Sigmoid colon (tissue), 7 donors: ENCODE measurements around the gene THAP8. TPM values are rescaled to one million over a fixed set of nuclear protein-coding genes. Genes with fewer than 3 reads are reported as not detected.

Source experiments
- DNase-seq: peaks from one replicate; pipeline ENCODE4 v3.0.0-alpha.2; 2019
- H3K27ac ChIP-seq, 4 donors: fragments of 200-600 bp; sonication (generic); one replicate each; pipeline ENCODE4 v1.5.1; 2016 to 2019; ENCODE audit warnings: mild to moderate bottlenecking in 1 of 4
- H3K27me3 ChIP-seq, 3 donors: fragments of 200-600 bp; sonication (generic); one replicate each; pipeline ENCODE4 v1.5.1; 2019; ENCODE audit warnings: mild to moderate bottlenecking in 1 of 3
- H3K36me3 ChIP-seq, 4 donors: fragments of 200-600 bp; sonication (generic); one replicate each; pipeline ENCODE4 v1.5.1; 2016 to 2019
- H3K4me1 ChIP-seq, 4 donors: fragments of 200-600 bp; sonication (generic); one replicate each; pipeline ENCODE4 v1.5.1; 2017 to 2019
- H3K4me3 ChIP-seq, 4 donors: fragments of 200-600 bp; sonication (generic); one replicate each; pipeline ENCODE4 v1.5.1; 2017 to 2019; ENCODE audit warnings: mild to moderate bottlenecking in 2 of 4, moderate library complexity in 1 of 4
- H3K9me3 ChIP-seq, 4 donors: fragments of 200-600 bp in 3 of 4; sonication (generic) in 3 of 4; one replicate each; pipeline versions ENCODE4 v1.5.1 to v1.6.1; 2013 to 2019
- EP300 ChIP-seq, 4 donors: sonication (generic); formaldehyde crosslinking; IDR thresholded peaks; one replicate each; pipeline ENCODE4 v1.6.1; 2017; ENCODE audit warnings: antibody characterized with exemption in 4 of 4
- POLR2A ChIP-seq, 2 donors: fragments of 450-650 bp; IDR thresholded peaks; one replicate each; pipeline ENCODE4 v1.6.1; 2016; ENCODE audit warnings: antibody characterized with exemption in 2 of 2, mild to moderate bottlenecking in 2 of 2, moderate library complexity in 2 of 2
- POLR2AphosphoS5 ChIP-seq, 4 donors: sonication (generic); formaldehyde crosslinking; IDR thresholded peaks; one replicate each; pipeline ENCODE4 v1.6.1; 2017; ENCODE audit warnings: antibody characterized with exemption in 4 of 4
- WGBS, 2 donors: extraction: QIAGEN DNeasy Blood & Tissue Kit; methylation state at CpG; one replicate each; pipeline ENCODE4 v1.1.7; 2013; 5-methylcytosine and 5-hydroxymethylcytosine counted together
- intact Hi-C: fragments of 100-400 bp; cut with DNase I; formaldehyde crosslinking; loops from one replicate; pipeline ENCODE4 v1.15.1; 2023
- polyA plus RNA-seq, 3 donors: library from polyadenylated mRNA; stranded (reverse); fragments of 200-250 nt; gene quantifications; one replicate each; pipeline ENCODE4 v1.2.3, GENCODE V29; 2013
- total RNA-seq, 4 donors: library from RNA; depleted of rRNA; stranded (reverse); fragments of >200 nt; gene quantifications; one replicate each; pipeline ENCODE4 v1.1.0, GENCODE V29; 2016
- TF ChIP-seq, protein P1 (sequence below), 4 experiments: fragments of 450-650 bp in 3 of 4; fragments of 200-600 bp in 1 of 4; IDR thresholded peaks; one replicate each; pipeline ENCODE4 v1.5.1; 2016 to 2019; ENCODE audit warnings: antibody characterized with exemption in 4 of 4, mild to moderate bottlenecking in 3 of 4, moderate library complexity in 2 of 4
- donor health status: healthy with polysubstance abuse.
- donor health status: Bipolar disorder and iron deficiency.
- donor health status: healthy.

THAP8 gene
- total and polyA plus RNA-seq, 7 donors = 5.8 to 23.9 (median 12.6) TPM

DNA sequence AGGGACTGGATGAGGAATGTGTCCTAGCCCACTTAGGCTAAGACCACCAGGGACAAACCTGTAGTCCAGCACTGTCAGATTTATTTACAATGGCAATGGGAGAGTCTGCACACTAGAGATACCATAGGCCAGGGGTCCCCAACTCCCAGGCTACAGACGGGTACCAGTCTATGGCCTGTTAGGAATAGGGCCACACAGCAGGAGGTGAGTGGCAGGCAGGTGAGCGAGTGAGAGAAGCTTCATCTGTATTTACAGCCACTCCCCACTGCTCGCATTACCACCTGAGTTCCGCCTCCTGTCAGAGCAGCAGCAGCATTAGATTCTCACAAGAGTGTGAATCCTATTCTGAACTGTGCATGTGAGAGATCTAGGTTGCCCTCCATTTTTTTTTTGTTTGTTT is 2.4 kb downstream of the THAP8 start:
- DNase-seq = no peak

DNA sequence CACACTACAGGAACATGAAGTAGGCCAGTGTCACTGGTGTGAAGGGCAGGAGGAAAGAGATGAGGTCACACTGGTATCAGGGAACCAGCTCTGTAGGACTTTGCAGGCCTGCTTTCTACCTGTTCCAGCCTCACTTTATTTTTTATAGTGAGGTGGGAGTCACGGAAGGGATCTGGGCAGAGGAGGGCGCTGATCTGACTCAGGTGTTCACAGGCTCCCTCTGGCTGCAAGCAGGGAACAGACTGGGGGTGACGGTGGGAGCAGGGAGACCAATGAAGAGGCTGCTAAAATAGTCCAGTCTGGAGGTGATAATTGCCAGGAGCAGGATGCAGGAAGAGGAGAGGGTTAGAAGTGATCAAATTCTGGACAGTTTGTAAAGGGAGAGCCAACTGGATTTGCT is 2.8 kb downstream of the THAP8 start:
- no peaks in the 10 kb centered on the region for H3K9me3 ChIP-seq
- DNase-seq = no peak
- no peaks in the 10 kb centered on the region for H3K27me3 ChIP-seq
- TF ChIP-seq EP300 (IDR thresholded peaks at IDR 0.05) = no peak
- TF ChIP-seq POLR2A (IDR thresholded peaks at IDR 0.05) = no peak
- TF ChIP-seq, protein P1, sequence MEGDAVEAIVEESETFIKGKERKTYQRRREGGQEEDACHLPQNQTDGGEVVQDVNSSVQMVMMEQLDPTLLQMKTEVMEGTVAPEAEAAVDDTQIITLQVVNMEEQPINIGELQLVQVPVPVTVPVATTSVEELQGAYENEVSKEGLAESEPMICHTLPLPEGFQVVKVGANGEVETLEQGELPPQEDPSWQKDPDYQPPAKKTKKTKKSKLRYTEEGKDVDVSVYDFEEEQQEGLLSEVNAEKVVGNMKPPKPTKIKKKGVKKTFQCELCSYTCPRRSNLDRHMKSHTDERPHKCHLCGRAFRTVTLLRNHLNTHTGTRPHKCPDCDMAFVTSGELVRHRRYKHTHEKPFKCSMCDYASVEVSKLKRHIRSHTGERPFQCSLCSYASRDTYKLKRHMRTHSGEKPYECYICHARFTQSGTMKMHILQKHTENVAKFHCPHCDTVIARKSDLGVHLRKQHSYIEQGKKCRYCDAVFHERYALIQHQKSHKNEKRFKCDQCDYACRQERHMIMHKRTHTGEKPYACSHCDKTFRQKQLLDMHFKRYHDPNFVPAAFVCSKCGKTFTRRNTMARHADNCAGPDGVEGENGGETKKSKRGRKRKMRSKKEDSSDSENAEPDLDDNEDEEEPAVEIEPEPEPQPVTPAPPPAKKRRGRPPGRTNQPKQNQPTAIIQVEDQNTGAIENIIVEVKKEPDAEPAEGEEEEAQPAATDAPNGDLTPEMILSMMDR (IDR thresholded peaks at IDR 0.05) = peak in 2 of 4 experiments; percentile 13 to 35
- no peak for TF ChIP-seq POLR2AphosphoS5 (IDR thresholded peaks at IDR 0.05)
- intact Hi-C loops = loop anchor here (5.0 to 10.0 kb wide), 2 partner anchors 39 to 296 kb away; partner anchors contain the start of genes ALKBH6, HSPB6 and PROSER3
- H3K36me3 ChIP-seq = no peaks in the 10 kb centered on the region
- H3K4me3 ChIP-seq = no peak overlapping the region
- peak overlapping the region in 3 of 4 donors; percentile 90 to 94 (median 92) for H3K27ac ChIP-seq
- peaks cover 0 to 33% (median 28%) of the 10 kb centered on the region in 4 donors for H3K4me1 ChIP-seq
- WGBS, 2 donors = 62 to 67% methylated on average over 3 of the region's 3 CpGs

More for the DNA sequence above, 2.4 kb downstream of the THAP8 start:
- WGBS, 2 donors = 92 to 95% methylated on average over 4 of the region's 4 CpGs
- Histone ChIP-seq H3K36me3 (no peaks in the 10 kb centered on the region), H3K27me3 (no peaks in the 10 kb centered on the region), H3K4me1 (peaks cover 0 to 29% (median 24%) of the 10 kb centered on the region in 4 donors), H3K27ac (peak overlapping the region; percentile 90 to 95 (median 93)), H3K4me3 (no peak overlapping the region), H3K9me3 (no peaks in the 10 kb centered on the region)
- intact Hi-C loops = loop anchor here (5.0 to 10.0 kb wide), 2 partner anchors 39 to 297 kb away; partner anchors contain the start of genes ALKBH6, HSPB6 and PROSER3
- TF ChIP-seq, protein P1 (IDR thresholded peaks at IDR 0.05) = peak in 1 of 4 experiments; percentile 6
- TF ChIP-seq POLR2AphosphoS5 (IDR thresholded peaks at IDR 0.05) = no peak

DNA sequence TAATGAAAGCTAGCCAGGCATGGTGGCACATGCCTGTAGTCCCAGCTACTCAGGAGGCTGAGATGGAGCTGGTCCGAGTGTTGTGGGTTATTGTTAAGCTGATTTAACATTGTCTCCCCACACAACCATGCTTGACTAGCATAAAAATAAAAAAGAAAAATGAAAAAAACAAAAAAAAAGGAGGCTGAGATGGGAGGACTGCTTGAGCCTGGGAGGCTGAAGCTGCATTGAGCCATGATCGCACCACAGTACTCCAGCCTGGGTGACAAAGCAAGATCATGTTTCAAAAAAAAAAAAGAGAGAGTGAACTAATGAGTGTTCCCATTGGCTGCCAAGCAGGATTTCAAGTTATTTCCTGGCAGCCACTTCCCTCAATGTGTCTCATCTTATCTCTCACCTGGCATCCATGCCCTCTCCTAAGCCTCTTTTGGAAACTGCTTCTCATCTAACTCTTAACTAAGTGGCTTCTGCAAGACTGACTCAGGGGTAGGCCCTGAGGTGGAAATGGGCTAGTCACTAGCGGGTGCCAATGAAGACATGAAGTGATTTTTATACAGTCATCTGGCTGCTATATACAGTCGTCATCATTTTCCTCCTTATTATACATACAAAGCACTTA is 4.9 kb downstream of the THAP8 start:
- Histone ChIP-seq H3K9me3 (no peaks in the 10 kb centered on the region), H3K4me3 (no peak overlapping the region), H3K36me3 (no peaks in the 10 kb centered on the region), H3K27ac (no peak overlapping the region), H3K27me3 (no peaks in the 10 kb centered on the region), H3K4me1 (peaks cover 0 to 45% (median 36%) of the 10 kb centered on the region in 4 donors)
- DNase-seq = no peak
- intact Hi-C loops = no loop called here
- 91 to 93% methylated on average over 4 of the region's 4 CpGs for WGBS, 2 donors
- TF ChIP-seq POLR2AphosphoS5 (IDR thresholded peaks at IDR 0.05) (no peak), POLR2A (IDR thresholded peaks at IDR 0.05) (no peak), EP300 (IDR thresholded peaks at IDR 0.05) (no peak)
- TF ChIP-seq, protein P1 (IDR thresholded peaks at IDR 0.05) = no peak

DNA sequence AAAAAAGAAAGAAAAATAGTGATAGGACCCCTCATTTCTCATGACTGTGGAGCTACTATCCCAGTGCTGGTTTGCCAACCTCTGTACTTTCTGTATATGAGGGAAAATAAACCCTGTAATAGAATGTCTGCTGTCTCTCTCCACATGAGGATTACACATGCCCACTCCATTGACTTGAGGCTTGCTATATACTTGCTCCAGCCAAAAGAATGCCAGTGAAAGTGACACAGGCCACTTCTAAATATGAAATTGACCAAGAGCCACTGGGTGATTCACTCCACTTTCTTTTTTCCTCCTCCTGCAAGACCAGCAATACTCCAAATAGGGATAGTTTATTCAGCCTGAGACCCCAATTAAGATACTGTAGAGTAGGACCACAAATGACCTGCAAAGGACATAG is 6.2 kb downstream of the THAP8 start:
- no peak overlapping the region for H3K4me3 ChIP-seq
- no peaks in the 10 kb centered on the region for H3K36me3 ChIP-seq
- TF ChIP-seq POLR2A (IDR thresholded peaks at IDR 0.05) (no peak), POLR2AphosphoS5 (IDR thresholded peaks at IDR 0.05) (no peak), EP300 (IDR thresholded peaks at IDR 0.05) (no peak)
- TF ChIP-seq, protein P1 (IDR thresholded peaks at IDR 0.05) = no peak
- no peaks in the 10 kb centered on the region for H3K27me3 ChIP-seq
- peaks cover 0 to 53% (median 47%) of the 10 kb centered on the region in 4 donors for H3K4me1 ChIP-seq
- intact Hi-C loops = no loop called here
- peak overlapping the region; percentile 58 to 76 (median 73) for H3K27ac ChIP-seq
- H3K9me3 ChIP-seq = no peaks in the 10 kb centered on the region
- no peak for DNase-seq
